IMR-90 (cell line): ENCODE data around the gene SRPK3.

Experiments
- CEBPB ChIP-seq: IDR thresholded peaks from 2 replicates; pipeline ENCODE4 v1.6.1; 2012; ENCODE audit warnings: low read depth, low read length, improper control_type of control experiment
- FOS ChIP-seq: fragments of 150-350 bp; IDR thresholded peaks from 2 replicates; pipeline ENCODE4 v1.6.1; 2016; ENCODE audit warnings: low read depth, low read length
- MAFK ChIP-seq: IDR thresholded peaks from 2 replicates; pipeline ENCODE4 v1.6.1; 2012; ENCODE audit warnings: low read depth, low read length, improper control_type of control experiment
- MAZ ChIP-seq: IDR thresholded peaks from 2 replicates; pipeline ENCODE4 v1.6.1; 2012; ENCODE audit warnings: low read depth, mild to moderate bottlenecking, low read length, improper control_type of control experiment, moderate library complexity, borderline replicate concordance
- POLR2A ChIP-seq: IDR thresholded peaks from 2 replicates; pipeline ENCODE4 v1.6.1; 2012; ENCODE audit warnings: mild to moderate bottlenecking, low read depth, low read length
- RAD21 ChIP-seq: IDR thresholded peaks from 2 replicates; pipeline ENCODE4 v1.6.1; 2012; ENCODE audit warnings: low read length, improper control_type of control experiment
- RFX5 ChIP-seq: IDR thresholded peaks from 2 replicates; pipeline ENCODE4 v1.8.0; 2012; ENCODE audit warnings: low read depth, mild to moderate bottlenecking, low read length, moderate library complexity
- SMC3 ChIP-seq: fragments of 150-350 bp; IDR thresholded peaks from 2 replicates; pipeline ENCODE4 v1.6.1; 2016; ENCODE audit warnings: low read depth, mild to moderate bottlenecking, antibody characterized with exemption, low read length, moderate library complexity
- TF ChIP-seq, protein P1 (sequence below): conservative IDR thresholded peaks from 2 replicates; pipeline ENCODE4 v1.5.1; 2012; ENCODE audit warnings: mild to moderate bottlenecking, low read depth, low read length, improper control_type of control experiment

DNA sequence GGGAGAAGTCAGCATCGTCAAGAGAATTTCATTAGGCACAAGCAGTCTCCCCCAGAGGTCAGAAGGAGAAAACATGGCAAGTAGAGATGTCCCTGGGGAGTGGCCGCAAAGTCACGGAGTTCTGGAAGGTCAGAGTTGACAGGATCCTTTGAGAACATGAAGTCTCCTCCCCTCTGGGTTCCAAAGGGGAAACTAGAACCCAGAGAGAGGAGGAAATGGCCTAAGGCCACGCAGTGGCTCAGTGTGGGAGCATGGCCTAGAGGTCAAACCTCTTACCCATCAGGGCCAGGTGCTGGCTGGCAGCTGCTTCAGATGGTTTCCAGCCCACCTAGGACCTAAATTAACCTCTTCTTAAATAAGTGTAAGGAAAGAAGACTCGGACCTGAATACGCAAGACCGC lies 12.4 kb downstream of the SRPK3 start:
- TF ChIP-seq FOS = no peak
- TF ChIP-seq, protein P1, sequence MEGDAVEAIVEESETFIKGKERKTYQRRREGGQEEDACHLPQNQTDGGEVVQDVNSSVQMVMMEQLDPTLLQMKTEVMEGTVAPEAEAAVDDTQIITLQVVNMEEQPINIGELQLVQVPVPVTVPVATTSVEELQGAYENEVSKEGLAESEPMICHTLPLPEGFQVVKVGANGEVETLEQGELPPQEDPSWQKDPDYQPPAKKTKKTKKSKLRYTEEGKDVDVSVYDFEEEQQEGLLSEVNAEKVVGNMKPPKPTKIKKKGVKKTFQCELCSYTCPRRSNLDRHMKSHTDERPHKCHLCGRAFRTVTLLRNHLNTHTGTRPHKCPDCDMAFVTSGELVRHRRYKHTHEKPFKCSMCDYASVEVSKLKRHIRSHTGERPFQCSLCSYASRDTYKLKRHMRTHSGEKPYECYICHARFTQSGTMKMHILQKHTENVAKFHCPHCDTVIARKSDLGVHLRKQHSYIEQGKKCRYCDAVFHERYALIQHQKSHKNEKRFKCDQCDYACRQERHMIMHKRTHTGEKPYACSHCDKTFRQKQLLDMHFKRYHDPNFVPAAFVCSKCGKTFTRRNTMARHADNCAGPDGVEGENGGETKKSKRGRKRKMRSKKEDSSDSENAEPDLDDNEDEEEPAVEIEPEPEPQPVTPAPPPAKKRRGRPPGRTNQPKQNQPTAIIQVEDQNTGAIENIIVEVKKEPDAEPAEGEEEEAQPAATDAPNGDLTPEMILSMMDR = no peak
- TF ChIP-seq POLR2A = no peak
- no peak for TF ChIP-seq CEBPB
- TF ChIP-seq MAFK = no peak
- TF ChIP-seq SMC3 = no peak
- no peak for TF ChIP-seq RAD21
- no peak for TF ChIP-seq MAZ
- no peak for TF ChIP-seq RFX5
